ENCODE results near the gene PEAK1.

PEAK1 gene

GRCh38 chr15:77402740-77403379 is 17.0 kb downstream of the PEAK1 start:
- no peak for DNase-seq

- no peak for DNase-seq
These were observed 19.6 kb downstream of the PEAK1 start for GRCh38 chr15:77400258-77400657.

GRCh38 chr15:77398927-77399326 is 21.0 kb downstream of the PEAK1 start:
- no peak for DNase-seq

- DNase-seq: no peak
These were observed 23.2 kb downstream of the PEAK1 start for GRCh38 chr15:77396692-77397091.

GRCh38 chr15:77395013-77395774 is 24.7 kb downstream of the PEAK1 start:
- DNase-seq: no peak

GRCh38 chr15:77393471-77393840 is 26.4 kb downstream of the PEAK1 start:
- no peak for DNase-seq

GRCh38 chr15:77392762-77393470 is 27.0 kb downstream of the PEAK1 start:
- DNase-seq: no peak

- no peak for DNase-seq
These were observed 28.4 kb downstream of the PEAK1 start for GRCh38 chr15:77391372-77391951.

GRCh38 chr15:77387365-77388105 is 32.4 kb downstream of the PEAK1 start:
- no peak for DNase-seq

- no peak for DNase-seq
These were observed 33.3 kb downstream of the PEAK1 start for GRCh38 chr15:77386626-77387025.

GRCh38 chr15:77384589-77385359 is 35.1 kb downstream of the PEAK1 start:
- no peak for DNase-seq

- DNase-seq: no peak
These were observed 35.8 kb downstream of the PEAK1 start for GRCh38 chr15:77384086-77384485.

GRCh38 chr15:77380033-77380432 is 39.9 kb downstream of the PEAK1 start:
- DNase-seq: no peak

- no peak for DNase-seq
These were observed 43.1 kb downstream of the PEAK1 start for GRCh38 chr15:77376770-77377169.

GRCh38 chr15:77375133-77375532 is 44.8 kb downstream of the PEAK1 start:
- DNase-seq: no peak

- DNase-seq: no peak
These were observed 46.5 kb downstream of the PEAK1 start for GRCh38 chr15:77373441-77373840.

GRCh38 chr15:77371850-77372563 is 47.9 kb downstream of the PEAK1 start:
- DNase-seq: no peak

GRCh38 chr15:77370580-77370979 is 49.3 kb downstream of the PEAK1 start:
- DNase-seq: no peak

- no peak for DNase-seq
These were observed 50.7 kb downstream of the PEAK1 start for GRCh38 chr15:77369168-77369567.

- no peak for DNase-seq
These were observed 52.3 kb downstream of the PEAK1 start for GRCh38 chr15:77367631-77368030.

GRCh38 chr15:77361456-77361855 is 58.4 kb downstream of the PEAK1 start:
- no peak for DNase-seq
